ENCODE measurements around the gene GAL3ST2.

Gene GAL3ST2

DNA sequence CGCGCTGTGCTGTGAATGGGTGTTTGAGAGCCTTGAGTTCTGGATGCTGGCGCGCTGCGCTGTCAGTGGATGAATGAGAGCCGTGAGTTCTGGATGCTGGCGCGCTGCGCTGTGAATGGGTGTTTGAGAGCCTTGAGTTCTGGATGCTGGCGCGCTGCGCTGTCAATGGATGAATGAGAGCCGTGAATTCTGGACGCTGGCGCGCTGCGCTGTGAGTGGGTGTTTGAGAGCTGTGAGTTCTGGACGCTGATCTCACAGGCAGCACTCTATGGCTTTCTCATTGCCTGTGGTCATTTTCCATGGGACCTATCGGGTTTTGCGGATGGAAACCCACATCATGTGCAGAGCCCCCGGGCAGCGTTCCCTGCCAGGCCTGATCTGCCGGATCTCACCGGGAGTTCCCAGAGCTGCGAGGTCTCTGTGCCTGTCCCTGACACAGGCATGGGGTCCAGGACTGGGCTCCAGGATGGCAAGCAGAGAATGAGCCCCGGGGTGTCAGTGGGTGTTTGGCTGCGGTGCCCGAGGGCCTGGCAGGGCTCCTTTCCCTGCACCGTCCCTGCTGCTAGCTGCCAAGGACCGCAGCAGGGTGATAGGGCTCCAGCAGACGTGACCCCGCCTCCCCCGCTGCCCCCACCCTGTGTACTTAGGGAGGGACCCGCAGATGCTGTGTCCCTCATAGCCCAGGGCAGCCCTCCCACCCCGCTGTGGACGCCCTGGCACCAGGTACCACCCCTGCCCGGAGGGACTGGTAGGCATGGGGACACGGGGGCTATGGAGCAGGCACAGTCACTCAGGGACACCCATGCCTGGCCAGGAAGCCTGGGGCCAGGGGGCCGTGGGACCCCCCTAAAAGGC, 72.4 kb downstream of the GAL3ST2 start:
- no peak for DNase-seq

DNA sequence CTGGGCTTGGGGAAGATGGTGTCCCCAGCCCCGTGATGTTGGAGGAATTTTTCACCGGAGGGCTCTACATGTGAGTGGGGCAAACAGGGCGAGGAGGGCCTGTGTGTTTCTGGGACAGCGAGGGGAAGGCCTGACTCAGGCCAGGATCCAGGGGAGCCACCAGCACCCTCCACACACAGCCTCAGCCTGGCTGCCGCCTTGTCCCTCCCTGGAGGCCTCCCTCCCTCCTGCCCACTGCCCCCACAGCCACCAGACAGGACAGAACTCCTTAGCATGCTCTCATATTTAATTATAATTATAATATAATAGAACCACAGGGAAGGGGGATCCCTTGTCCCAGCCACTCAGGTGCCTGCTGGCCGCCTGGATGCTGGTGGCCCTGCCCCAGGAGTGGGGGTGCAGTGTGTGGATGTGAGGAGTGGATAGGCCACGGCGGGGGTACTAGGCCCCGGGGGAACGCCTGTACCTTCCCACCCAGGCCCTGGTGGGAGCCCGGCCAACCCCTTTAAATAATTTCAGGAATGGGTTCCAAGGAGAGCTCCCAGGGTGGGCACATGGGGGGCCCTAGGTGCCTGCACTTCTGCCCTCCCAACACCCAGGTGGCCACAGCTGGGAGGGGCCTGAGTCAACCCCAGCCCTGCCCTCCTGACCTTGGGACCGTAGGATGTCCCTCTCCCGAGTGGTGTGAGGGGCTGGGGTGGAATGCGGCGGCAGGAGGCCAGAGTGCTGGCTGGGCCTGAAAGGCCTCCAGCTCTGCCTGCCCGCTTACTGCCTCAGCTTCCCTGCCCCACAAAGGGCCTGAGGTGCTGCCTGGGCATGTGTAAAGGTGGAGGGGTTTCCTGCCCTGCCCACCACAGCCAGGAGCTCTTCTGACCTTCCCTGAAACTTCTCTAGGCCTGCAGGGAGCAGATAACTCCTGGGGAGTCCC, 73.3 kb downstream of the GAL3ST2 start:
- no peak for DNase-seq

DNA sequence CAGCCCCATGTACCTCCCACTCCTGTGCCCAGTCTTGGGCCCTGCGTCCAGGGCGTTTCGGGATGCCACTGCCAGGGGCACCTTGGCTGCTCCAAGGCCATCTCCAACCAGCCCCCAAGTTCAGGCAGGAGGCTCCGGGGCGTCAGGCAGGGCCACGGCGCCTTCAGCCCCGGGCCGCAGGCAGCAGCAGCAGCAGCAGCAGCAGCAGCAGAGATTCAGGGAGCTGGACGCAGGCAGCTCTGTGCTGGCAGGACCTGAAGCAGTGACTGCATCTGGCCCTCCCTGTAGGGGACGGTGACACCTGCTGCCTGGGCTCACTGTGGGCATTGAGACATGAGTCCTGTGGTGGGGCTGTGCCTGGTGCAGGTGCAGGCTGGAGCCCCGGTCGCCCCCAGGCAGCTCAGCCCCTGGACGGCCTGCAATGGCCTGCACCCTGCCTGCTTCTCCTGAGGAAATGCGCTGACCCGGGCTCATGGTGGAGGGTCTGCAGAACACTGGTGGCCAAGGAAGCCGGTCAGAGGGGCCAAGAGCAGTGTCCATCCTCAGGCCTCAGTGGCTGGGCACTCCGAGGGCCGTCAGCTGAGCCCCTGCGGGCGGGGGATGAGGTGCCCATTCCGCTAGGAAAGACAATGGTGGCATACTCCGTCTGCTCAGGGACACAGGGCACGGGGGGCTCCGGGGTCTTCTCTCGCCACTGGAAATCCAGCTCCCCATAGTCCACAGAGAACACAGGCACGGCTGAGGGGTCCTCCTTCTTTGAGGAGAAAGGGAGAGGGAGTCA, 74.1 kb downstream of the GAL3ST2 start:
- no peak for DNase-seq

DNA sequence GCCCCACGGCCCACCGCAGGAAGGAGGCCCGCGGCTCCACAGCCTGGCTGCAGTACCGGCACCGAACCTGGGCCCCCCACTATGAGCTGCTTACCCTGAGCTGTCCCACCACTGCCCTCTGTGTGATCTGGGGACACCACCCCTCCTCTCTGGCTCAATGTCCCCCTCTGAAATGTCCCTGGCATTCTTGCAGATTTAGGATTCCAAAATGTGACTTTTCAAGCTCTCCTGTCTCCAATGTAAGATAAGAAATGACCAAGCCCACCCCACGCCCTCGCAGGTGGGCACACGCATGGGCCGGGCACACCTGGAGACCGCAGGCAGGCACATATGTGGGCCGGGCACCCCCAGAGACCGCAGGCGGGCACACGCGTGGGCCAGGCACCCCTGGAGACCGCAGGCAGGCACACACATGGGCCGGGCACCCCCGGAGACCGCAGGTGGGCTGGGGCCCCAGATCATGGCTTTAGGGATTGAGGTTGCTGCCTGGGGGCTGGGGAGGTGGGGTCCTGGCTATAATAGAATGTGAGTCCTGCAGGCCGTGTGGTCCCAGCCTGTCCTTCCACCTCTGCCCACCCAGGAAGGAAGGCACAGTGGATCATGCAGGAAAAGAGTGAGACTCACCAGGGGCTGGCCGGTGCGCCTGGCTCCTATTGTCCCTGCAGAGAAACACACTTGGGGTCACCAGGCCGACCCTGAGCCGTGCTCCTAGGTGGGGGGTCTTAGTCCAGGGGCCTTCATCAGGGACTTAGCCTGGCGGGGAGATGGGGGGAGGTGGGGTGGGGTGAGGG, 74.9 kb downstream of the GAL3ST2 start:
- DNase-seq, result no peak

DNA sequence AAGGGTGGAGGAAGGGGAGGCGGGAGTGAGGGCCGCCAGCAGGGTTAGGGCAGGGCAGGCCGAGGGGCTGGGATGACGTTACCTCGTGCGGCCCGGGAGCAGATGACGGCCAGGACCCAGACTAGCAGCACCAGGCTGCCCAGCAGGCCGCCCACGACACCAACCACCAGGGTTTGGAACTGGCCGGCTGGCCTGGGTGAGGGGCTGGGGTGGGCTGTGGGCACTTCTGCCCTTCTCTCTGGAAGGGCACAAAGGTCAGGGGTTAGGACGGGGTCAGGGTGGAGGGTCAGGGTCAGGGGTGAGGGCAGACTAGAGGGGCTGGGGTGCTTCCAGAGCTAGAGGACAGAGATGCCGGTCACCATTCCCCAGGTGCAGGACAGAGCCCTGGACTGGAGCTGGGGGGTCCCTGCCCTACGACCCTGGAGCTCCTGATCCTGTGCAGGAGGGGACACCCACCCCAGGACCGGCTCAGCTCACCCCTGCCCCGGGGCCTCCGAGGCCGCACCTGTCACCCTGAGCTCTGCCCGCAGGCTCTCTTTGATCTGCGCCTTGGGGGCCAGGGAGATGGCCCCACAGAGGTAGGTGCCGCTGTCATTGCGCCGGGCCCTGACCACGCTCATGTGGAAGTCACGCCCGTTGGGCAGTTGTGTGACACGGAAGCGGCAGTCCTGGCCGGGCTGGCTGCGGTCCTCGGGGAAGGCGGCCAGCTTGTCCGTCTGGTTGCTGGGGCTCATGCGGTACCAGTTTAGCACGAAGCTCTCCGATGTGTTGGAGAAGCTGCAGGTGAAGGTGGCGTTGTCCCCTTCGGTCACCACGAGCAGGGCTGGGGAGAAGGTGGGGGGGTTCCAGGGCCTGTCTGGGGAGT, 75.7 kb downstream of the GAL3ST2 start:
- DNase-seq, result no peak

DNA sequence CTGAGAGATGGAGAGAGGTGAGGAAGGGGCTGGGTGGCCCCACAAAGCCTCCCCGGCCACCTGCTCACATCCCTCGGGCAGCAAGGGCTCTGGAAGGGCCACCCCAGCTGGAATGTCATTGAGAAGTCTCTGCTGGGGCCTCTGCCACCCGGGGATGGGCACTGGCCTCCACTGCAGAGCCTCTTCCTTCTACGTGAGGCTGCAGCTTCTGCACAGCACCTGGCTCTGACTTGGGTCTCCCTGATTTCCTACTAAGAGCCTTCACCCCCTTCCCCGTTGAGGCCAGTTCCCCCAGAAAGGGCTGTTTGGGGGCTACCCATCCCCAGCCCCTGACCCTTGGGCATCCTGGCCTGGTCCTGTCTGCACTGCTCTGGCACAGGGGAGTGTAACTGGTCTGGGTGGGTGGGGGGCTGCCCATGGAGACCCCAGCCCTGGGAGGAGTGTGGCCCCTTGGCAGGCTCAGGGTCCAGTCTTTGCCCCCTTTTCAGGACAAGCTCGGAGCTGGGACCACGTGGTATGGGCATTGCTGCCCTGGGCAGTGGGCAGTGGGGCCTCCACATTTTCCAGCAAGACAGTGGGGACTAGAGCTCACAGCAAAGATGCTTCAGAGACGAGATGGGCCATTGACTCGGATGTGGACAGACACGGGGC, 76.5 kb downstream of the GAL3ST2 start:
- DNase-seq, result no peak

All from fibroblast of skin of right biceps (primary cell).